Activated T-helper 1 cell treated with anti-CD3 and anti-CD28 coated beads, Interleukin-12 subunit alpha, Interleukin-12 subunit beta, Interleukin-2, Interleukin-4 antibody, amounts not matched to agents 30 ng/mL and 10 ng/mL and 1 ng/mL, durations not matched to agents 14 hours and 24 hours and 36 hours (primary cell): ENCODE data around the gene LGMN. TPM values are rescaled to one million over a fixed set of nuclear protein-coding genes. Genes with fewer than 3 reads are reported as not detected.
A peak's percentile ranks its signal among the peaks of the same experiment; 100 is the strongest.
"Not testable (repeated sequence)": the region's sequence is repeated elsewhere in the genome, so short reads cannot be mapped to it uniquely, and the experiment has no call there.

Experiments used
- DNase-seq: peaks from one replicate; pipeline ENCODE4 v3.0.0; 2021; ENCODE audit warnings: low spot score
- H3K27ac Mint-ChIP-seq: one replicate; pipeline ENCODE4 v1.8.0; 2021; ENCODE audit warnings: mild to moderate bottlenecking, mixed read lengths
- H3K27me3 Mint-ChIP-seq: one replicate; pipeline ENCODE4 v1.8.0; 2022; ENCODE audit warnings: mild to moderate bottlenecking, moderate library complexity, mixed read lengths; ENCODE audit not compliant: insufficient read depth
- H3K36me3 Mint-ChIP-seq: one replicate; pipeline ENCODE4 v1.8.0; 2021; ENCODE audit warnings: low read depth, mixed read lengths
- H3K4me1 Mint-ChIP-seq: one replicate; pipeline ENCODE4 v1.8.0; 2021; ENCODE audit warnings: low read depth, mixed read lengths
- H3K4me3 Mint-ChIP-seq: one replicate; pipeline ENCODE4 v1.8.0; 2021; ENCODE audit warnings: mild to moderate bottlenecking, moderate library complexity, mixed read lengths
- H3K9me3 Mint-ChIP-seq: one replicate; pipeline ENCODE4 v1.8.0; 2021; ENCODE audit warnings: mixed read lengths
- intact Hi-C: fragments of 100-400 bp; cut with micrococcal nuclease; formaldehyde crosslinking; loops from one replicate; pipeline ENCODE4 v1.15.1; 2024
- total RNA-seq: library from RNA; stranded (reverse); gene quantifications from 2 replicates; pipeline ENCODE4 v1.2.3, GENCODE V29; 2022

LGMN gene
- total RNA-seq, 1 donor from 2014 or later: 2.2 TPM

DNA sequence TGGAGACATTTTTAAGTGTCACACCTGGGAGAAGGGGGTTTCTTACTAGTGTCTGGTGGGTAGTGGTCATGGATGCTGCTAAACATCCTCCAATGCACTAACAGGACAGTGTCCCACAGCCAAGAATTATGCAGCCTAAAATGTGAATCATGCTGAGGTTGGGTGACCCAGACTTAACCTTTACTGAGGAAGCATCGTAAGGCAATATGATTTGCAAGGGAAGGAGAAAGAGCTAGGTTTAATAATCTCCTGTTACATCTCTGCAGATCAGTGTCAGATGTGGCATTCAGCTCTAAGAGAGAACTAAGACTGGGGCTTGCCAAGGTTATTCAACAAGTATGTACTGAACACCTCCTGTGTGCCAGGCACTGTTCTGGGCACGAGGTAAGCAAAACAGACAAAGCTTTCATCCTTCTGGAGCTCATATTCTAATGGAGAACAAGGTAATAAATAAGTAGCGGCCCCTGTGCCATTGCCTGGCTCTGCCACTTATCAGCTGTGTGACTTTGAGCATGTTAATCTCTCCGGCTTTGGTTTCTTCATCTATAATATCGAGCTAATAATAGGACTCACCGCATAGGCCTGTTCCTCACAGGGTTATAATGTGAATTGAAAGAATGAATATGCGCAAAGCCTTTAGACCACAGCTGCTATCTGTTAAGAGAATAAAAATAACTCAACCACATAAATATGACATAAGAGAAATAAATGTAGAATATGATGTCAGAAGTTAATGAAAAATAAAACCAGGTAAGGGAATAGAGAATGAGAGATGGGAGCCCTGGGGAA lies 32.2 kb upstream of the LGMN start:
- no peak for DNase-seq
- intact Hi-C loops: loop anchor here (5.0 kb wide), 1 partner anchor 33 kb away; the partner anchor contains the start of gene LGMN
- Mint-ChIP-seq H3K27ac (no peak overlapping the region), H3K9me3 (no peaks in the 10 kb centered on the region), H3K4me1 (peaks cover 28% of the 10 kb centered on the region), H3K36me3 (no peaks in the 10 kb centered on the region), H3K27me3 (peaks cover 20% of the 10 kb centered on the region), H3K4me3 (no peak overlapping the region)

DNA sequence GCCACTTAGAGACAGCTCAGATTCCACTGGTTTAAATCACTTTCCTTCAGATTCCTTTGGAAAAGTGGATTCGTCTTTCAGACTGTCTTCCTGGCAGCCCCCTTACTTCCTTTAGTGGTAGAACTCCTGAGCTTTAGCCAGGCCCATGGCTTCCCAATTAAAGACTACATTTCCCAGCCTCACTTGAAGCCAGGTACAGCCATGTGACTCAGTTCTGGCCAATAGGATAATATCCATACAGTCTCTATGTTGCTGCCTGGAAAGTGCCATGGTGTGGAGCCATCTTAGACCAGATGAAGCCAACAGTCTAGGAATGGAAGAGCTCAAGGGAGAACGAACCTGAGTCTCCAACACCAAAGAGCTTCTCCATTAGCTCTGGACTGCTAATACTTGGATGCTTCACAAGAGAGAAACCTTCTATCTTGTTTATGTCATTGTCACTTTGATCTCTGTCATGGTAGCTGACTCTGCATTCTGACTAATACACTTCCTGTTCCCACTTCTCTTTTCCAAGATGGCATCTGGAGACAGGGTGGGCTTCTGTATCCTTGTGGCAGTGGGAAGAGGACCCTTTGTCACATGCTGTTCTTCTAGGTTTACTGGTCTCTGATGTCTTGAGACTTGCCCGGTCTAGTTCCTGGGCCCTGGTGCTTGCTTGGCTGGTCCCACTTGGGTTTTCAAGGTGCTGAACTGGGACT lies 30.6 kb upstream of the LGMN start:
- H3K9me3 Mint-ChIP-seq, DNase-seq, H3K36me3 Mint-ChIP-seq, H3K4me3 Mint-ChIP-seq, intact Hi-C loops, H3K27ac Mint-ChIP-seq: not testable (repeated sequence)
- H3K4me1 Mint-ChIP-seq: peaks cover 39% of the 10 kb centered on the region
- H3K27me3 Mint-ChIP-seq: peaks cover 27% of the 10 kb centered on the region

DNA sequence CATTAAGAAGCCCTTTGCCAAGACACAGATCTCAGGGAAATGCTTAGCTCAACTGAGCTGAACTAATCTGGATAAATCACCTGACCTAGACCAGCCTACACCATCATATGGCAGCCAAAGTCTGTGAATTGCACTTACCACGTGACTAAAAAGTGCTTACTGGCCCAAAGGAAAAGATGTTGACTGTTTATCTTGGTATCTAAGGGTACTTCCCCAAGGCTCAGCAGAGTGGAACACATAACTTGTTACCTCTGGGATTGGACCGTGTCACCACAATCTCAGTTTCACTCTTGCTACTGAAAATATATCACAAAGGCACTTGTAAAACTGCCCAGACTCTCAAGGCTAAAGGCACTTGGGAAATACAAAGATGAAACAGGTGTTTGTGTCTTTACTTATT lies 26.9 kb upstream of the LGMN start:
- H3K4me3 Mint-ChIP-seq, H3K36me3 Mint-ChIP-seq, H3K9me3 Mint-ChIP-seq: not testable (repeated sequence)
- Mint-ChIP-seq H3K4me1 (peaks cover 36% of the 10 kb centered on the region), H3K27me3 (peaks cover 34% of the 10 kb centered on the region), H3K27ac (peak overlapping the region; percentile 74)
- DNase-seq: peak; percentile 45
- intact Hi-C loops: loop anchor here (1.0 to 2.0 kb wide), 2 partner anchors 45 to 434 kb away; no protein-coding TSS in a partner anchor

GRCh38 chr14:92774572-92774971 lies 26.1 kb upstream of the LGMN start:
- peaks cover 36% of the 10 kb centered on the region for H3K4me1 Mint-ChIP-seq
- H3K27ac Mint-ChIP-seq: peak overlapping the region; percentile 74
- intact Hi-C loops: loop anchor here (2.0 kb wide), 1 partner anchor 434 kb away; no protein-coding TSS in a partner anchor
- no peak for DNase-seq
- no peak overlapping the region for H3K4me3 Mint-ChIP-seq
- no peaks in the 10 kb centered on the region for H3K9me3 Mint-ChIP-seq
- peaks cover 35% of the 10 kb centered on the region for H3K27me3 Mint-ChIP-seq
- H3K36me3 Mint-ChIP-seq: peaks cover 2% of the 10 kb centered on the region

GRCh38 chr14:92770484-92770883 lies 22.1 kb upstream of the LGMN start:
- intact Hi-C loops: loop anchor here (1.0 to 2.0 kb wide), 4 partner anchors 22 to 120 kb away; partner anchors contain the start of genes GOLGA5 and LGMN
- H3K27ac Mint-ChIP-seq: peak overlapping the region; percentile 27
- H3K4me3 Mint-ChIP-seq: no peak overlapping the region
- H3K4me1 Mint-ChIP-seq: peaks cover 53% of the 10 kb centered on the region
- peaks cover 2% of the 10 kb centered on the region for H3K36me3 Mint-ChIP-seq
- H3K9me3 Mint-ChIP-seq: no peaks in the 10 kb centered on the region
- no peak for DNase-seq
- peaks cover 41% of the 10 kb centered on the region for H3K27me3 Mint-ChIP-seq

- H3K4me3 Mint-ChIP-seq: no peak overlapping the region
Observed at GRCh38 chr14:92768795-92769194, 20.4 kb upstream of the LGMN start.

GRCh38 chr14:92768236-92768635 lies 19.8 kb upstream of the LGMN start:
- Mint-ChIP-seq H3K27me3 (peaks cover 36% of the 10 kb centered on the region), H3K4me1 (peaks cover 44% of the 10 kb centered on the region), H3K27ac (peak overlapping the region; percentile 72), H3K4me3 (peak overlapping the region; percentile 42)
- intact Hi-C loops: loop anchor here (1.0 to 2.0 kb wide), 5 partner anchors 9 to 212 kb away; no protein-coding TSS in a partner anchor
- peak; percentile 59 for DNase-seq
- H3K36me3 Mint-ChIP-seq, H3K9me3 Mint-ChIP-seq: not testable (repeated sequence)

More at GRCh38 chr14:92768795-92769194, 20.4 kb upstream of the LGMN start:
- H3K36me3 Mint-ChIP-seq: no peaks in the 10 kb centered on the region
- no peaks in the 10 kb centered on the region for H3K9me3 Mint-ChIP-seq
- intact Hi-C loops: loop anchor here (1.0 to 2.0 kb wide), 5 partner anchors 9 to 212 kb away; no protein-coding TSS in a partner anchor
- peaks cover 37% of the 10 kb centered on the region for H3K27me3 Mint-ChIP-seq
- peaks cover 44% of the 10 kb centered on the region for H3K4me1 Mint-ChIP-seq
- no peak overlapping the region for H3K27ac Mint-ChIP-seq
- DNase-seq: no peak

- intact Hi-C loops, DNase-seq, H3K4me3 Mint-ChIP-seq, H3K27ac Mint-ChIP-seq, H3K36me3 Mint-ChIP-seq, H3K9me3 Mint-ChIP-seq: not testable (repeated sequence)
- Mint-ChIP-seq H3K27me3 (peaks cover 44% of the 10 kb centered on the region), H3K4me1 (peaks cover 50% of the 10 kb centered on the region)
Observed at GRCh38 chr14:92763666-92764631, 15.5 kb upstream of the LGMN start.

DNA sequence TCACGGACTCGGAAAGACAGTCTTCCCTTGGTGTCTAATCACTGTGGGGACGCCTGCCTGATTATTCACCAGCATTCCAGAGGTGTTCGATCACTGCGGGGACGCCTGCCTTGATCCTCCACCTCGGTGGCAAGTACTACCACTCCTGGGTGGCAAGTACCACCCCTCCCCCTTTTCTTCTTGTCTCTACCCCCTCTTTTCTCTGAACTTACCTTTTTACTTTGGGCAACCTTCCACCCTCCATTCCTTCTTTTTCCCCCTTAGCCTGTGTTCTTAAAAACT lies 12.0 kb upstream of the LGMN start:
- intact Hi-C loops: no loop called here
- no peak overlapping the region for H3K4me3 Mint-ChIP-seq
- peaks cover 28% of the 10 kb centered on the region for H3K4me1 Mint-ChIP-seq
- no peak for DNase-seq
- H3K36me3 Mint-ChIP-seq: peaks cover 7% of the 10 kb centered on the region
- H3K27ac Mint-ChIP-seq: no peak overlapping the region
- peaks cover 8% of the 10 kb centered on the region for H3K9me3 Mint-ChIP-seq
- peaks cover 30% of the 10 kb centered on the region for H3K27me3 Mint-ChIP-seq

DNA sequence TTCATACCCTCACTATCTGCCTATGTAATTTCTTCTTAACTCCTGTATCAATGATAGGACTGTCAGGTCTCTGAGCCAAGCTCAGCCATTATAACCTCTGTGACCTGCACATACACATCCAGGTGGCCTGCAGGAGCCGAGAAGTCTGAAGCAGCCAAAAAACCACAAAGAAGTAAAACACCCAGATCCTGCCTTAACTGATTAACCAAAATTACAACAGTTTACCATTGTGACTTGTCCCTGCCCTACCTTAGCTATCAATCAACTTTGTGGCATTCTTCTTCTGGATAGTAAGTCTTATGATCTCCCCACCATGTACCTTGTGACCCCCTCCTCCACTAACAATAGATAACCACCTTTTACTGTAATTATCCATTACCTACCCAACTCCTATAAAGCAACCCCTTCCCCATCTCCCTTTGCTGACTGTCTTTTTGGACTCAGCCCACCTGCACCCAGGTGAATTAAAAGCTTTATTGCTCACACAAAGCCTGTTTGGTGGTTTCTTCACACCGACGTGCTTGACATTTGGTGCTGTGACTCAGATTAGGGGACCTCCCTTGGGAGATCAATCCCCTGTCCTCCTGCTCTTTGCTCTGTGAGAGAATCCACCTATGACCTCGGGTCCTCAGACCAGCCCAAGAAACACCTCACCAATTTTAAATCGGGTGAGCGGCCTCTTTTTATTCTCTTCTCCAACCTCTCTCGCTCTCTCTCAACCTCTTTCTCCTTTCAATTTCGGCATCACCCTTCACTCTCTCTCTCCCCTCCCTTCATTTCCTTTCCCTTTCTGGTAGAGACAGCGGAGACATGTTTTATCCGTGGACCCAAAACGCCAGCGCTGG lies 11.5 kb upstream of the LGMN start:
- DNase-seq: no peak

GRCh38 chr14:92759300-92759678 lies 10.9 kb upstream of the LGMN start:
- Mint-ChIP-seq H3K27ac (no peak overlapping the region), H3K4me3 (no peak overlapping the region), H3K9me3 (peaks cover 8% of the 10 kb centered on the region), H3K36me3 (peaks cover 7% of the 10 kb centered on the region), H3K27me3 (peaks cover 25% of the 10 kb centered on the region), H3K4me1 (peaks cover 28% of the 10 kb centered on the region)
- DNase-seq: no peak
- intact Hi-C loops: no loop called here

More for the DNA sequence above, 11.5 kb upstream of the LGMN start:
- intact Hi-C loops: no loop called here
- Mint-ChIP-seq H3K4me1 (peaks cover 28% of the 10 kb centered on the region), H3K9me3 (peaks cover 8% of the 10 kb centered on the region), H3K27ac (peak overlapping the region; percentile 11), H3K36me3 (peaks cover 7% of the 10 kb centered on the region), H3K27me3 (peaks cover 28% of the 10 kb centered on the region), H3K4me3 (no peak overlapping the region)

GRCh38 chr14:92756446-92756845 lies 8.0 kb upstream of the LGMN start:
- Mint-ChIP-seq H3K9me3 (peaks cover 8% of the 10 kb centered on the region), H3K4me3 (no peak overlapping the region), H3K27ac (no peak overlapping the region), H3K4me1 (peaks cover 28% of the 10 kb centered on the region), H3K27me3 (peaks cover 39% of the 10 kb centered on the region), H3K36me3 (peaks cover 7% of the 10 kb centered on the region)
- DNase-seq: no peak
- intact Hi-C loops: no loop called here
